ENCODE measurements around the gene CTCFL.

Gene CTCFL

DNA sequence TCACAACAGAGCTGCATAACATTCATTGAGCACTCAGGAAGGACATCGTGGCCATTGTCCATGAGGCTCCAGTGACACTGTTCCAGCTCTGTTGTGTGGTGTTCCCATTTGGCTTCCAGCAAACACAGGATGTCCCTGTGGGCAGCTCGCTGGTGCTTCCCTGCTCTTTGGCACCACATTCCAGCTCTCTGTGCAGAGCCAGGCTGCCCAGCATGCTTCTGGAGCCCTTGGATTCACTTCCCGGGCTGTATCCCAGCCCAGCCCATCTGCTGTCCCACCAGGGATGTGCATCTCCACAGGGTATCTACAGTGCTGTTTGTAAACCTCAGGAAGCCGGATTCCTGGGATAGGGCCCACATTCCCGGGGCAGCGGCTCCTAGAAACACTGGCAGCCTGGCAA lies 57.2 kb downstream of the CTCFL start:
- Histone ChIP-seq H3K36me3 (ENCODE audit: insufficient read depth, low read length) (no peaks in the 10 kb centered on the region), H3K9me3 (ENCODE audit: control insufficient read depth, insufficient read depth, low read length) (no peaks in the 10 kb centered on the region), H3K9ac (ENCODE audit: low read depth, low read length) (no peak overlapping the region), H3K4me1 (ENCODE audit: insufficient read depth, low read length) (peaks cover 11% of the 10 kb centered on the region)

DNA sequence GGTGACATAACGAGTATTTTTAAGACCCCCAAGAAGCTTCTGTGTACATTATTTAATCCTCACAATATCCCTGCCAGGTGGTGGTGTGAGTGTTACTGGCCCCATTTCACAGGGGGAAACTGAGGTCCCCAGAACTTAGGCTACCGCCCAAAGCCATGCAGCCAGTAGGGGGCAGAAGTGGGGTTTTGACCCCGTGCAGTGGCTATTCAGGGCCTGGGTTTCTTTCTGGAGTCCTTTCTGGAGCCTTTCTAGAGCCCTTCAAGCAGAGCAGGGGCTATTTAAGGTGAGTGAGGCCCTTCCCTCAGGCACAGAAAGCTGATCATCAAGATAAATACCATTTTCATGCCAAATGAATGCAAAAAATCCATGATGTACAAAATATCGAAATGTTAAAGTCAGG lies 59.0 kb downstream of the CTCFL start:
- no peak overlapping the region for H3K9ac ChIP-seq (ENCODE audit: low read depth, low read length)
- peaks cover 11% of the 10 kb centered on the region for H3K4me1 ChIP-seq (ENCODE audit: insufficient read depth, low read length)
- no peaks in the 10 kb centered on the region for H3K9me3 ChIP-seq (ENCODE audit: control insufficient read depth, insufficient read depth, low read length)
- no peaks in the 10 kb centered on the region for H3K36me3 ChIP-seq (ENCODE audit: insufficient read depth, low read length)

DNA sequence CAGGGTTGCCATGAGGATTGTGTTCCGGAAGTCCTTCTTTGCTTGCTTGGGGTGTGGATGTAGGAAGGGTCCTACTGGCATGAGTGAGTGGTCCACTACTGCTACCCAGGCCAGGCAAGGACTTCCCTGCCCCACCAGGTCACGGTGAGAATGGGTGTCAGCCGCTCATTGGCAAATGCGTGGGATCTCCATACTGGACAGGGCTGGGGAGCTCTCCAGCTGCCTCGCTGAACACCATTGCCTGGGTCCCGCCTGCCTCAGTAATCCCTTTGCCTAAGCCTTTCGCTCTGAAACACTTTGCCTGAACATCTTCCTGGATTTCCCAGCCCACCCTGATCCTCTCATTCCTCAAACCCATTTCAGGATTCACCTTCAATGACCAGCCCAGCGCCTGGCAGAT lies 59.5 kb downstream of the CTCFL start:
- Histone ChIP-seq H3K36me3 (ENCODE audit: insufficient read depth, low read length) (no peaks in the 10 kb centered on the region), H3K4me1 (ENCODE audit: insufficient read depth, low read length) (peaks cover 10% of the 10 kb centered on the region), H3K9ac (ENCODE audit: low read depth, low read length) (no peak overlapping the region)

DNA sequence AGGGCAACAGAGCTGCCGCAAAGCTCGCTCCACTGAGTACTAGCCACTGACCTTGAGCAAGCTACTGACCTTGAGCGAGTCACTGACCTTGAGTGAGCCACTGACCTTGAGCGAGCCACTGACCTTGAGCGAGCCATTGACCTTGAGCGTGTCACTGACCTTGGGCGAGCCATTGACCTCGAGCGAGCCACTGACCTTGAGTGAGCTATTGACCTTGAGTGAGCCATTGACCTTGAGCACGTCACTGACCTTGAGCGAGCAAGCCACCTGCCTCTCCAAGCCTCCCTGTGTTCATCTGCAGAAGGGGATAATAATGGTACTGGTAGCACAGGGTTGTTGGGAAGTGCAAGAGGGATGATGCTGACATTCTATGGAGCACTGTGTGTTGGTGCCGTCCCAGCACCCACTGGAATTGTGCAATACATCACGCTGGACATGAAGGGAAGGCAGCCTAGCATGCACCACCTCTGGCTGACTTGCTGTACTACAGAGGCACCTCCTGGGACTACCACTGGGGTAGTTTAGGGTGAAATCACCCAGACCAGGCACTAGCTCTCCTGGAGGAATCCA lies 60.2 kb downstream of the CTCFL start:
- Histone ChIP-seq H3K9me3 (ENCODE audit: control insufficient read depth, insufficient read depth, low read length) (no peaks in the 10 kb centered on the region), H3K9ac (ENCODE audit: low read depth, low read length) (no peak overlapping the region), H3K4me1 (ENCODE audit: insufficient read depth, low read length) (peaks cover 4% of the 10 kb centered on the region), H3K36me3 (ENCODE audit: insufficient read depth, low read length) (no peaks in the 10 kb centered on the region)

More for the DNA sequence above, 59.5 kb downstream of the CTCFL start:
- H3K9me3 ChIP-seq (ENCODE audit: control insufficient read depth, insufficient read depth, low read length) = no peaks in the 10 kb centered on the region

DNA sequence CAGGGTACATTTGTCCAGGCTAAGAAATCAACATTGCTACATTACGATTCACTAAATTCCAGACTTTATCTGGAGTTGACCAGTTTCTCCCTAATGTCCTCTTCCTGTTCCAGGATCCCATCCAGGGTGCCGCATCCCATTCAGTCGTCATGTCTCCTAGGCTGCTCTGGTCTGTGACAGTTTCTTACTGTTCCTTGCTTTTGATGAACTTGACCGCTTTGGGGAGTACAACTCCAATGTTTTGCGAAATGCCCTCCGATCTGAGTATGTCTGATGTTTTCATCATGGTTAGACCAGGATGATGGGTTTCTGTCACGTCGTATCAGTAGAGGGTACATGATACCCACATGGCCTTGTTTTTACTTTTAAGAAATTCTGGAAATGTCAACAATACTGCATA lies 62.2 kb downstream of the CTCFL start:
- H3K9me3 ChIP-seq (ENCODE audit: control insufficient read depth, insufficient read depth, low read length) = 0 out of 2 replicates have a peak, but pooled peaks cover 2% of the 10 kb centered on the region
- no peaks in the 10 kb centered on the region for H3K4me1 ChIP-seq (ENCODE audit: insufficient read depth, low read length)
- no peaks in the 10 kb centered on the region for H3K36me3 ChIP-seq (ENCODE audit: insufficient read depth, low read length)
- H3K9ac ChIP-seq (ENCODE audit: low read depth, low read length) = no peak overlapping the region

DNA sequence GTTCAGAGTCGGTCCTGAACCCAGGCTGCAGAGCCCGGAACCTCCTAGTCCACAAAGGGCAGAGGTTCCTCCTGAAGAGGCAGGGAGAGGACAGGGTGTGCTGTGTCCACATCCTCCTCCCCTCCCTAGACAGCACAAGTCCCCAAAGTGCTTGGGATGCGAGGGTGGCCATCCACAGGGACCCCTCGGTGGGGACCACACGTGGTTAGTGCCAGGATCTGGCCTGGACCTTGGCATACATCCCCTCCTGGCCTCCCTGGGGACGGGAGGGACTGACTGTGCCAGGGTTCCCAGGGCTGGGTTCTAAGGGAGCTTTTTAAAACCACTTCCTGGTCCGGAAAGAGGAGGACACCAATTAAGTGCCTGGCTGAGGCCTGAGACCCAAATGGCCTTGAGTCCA lies 63.2 kb downstream of the CTCFL start:
- H3K4me1 ChIP-seq (ENCODE audit: insufficient read depth, low read length) = no peaks in the 10 kb centered on the region
- 0 out of 2 replicates have a peak, but pooled peaks cover 2% of the 10 kb centered on the region for H3K9me3 ChIP-seq (ENCODE audit: control insufficient read depth, insufficient read depth, low read length)
- H3K9ac ChIP-seq (ENCODE audit: low read depth, low read length) = no peak overlapping the region
- H3K36me3 ChIP-seq (ENCODE audit: insufficient read depth, low read length) = no peaks in the 10 kb centered on the region

DNA sequence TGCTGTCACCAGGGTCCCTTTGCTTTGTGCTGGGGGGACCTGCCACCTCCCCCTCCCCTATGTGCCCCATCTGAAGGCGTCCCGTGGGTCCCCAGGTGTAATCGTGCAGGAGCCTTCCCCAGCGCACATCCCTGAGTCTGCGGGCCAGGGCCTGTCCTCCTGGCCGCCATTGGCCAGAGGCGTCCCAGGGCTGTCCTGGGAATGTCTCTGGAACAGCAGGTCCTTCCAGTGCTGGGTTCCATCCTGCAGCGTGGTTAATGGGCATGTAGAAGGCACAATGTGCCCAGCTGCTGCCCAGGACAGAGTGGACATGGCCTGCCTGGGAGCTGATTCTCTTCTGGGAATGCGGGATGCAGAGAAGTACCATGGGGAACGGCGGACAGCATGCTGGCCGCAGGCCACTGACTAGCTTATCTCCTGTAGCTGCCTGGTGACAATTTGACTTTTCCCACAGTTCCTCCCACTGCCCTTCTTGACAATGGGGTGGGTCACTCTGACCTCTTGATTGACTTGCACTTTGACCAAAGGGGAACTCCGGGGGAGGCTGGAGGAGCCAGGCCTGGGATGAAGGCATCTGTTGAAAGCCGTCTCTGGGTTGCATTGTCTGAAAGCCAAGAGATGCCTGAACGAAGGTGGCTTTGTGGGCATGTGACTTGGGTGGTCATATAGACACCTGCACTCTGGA lies 64.0 kb downstream of the CTCFL start:
- Histone ChIP-seq H3K36me3 (ENCODE audit: insufficient read depth, low read length) (no peaks in the 10 kb centered on the region), H3K9ac (ENCODE audit: low read depth, low read length) (no peak overlapping the region), H3K4me1 (ENCODE audit: insufficient read depth, low read length) (no peaks in the 10 kb centered on the region), H3K9me3 (ENCODE audit: control insufficient read depth, insufficient read depth, low read length) (0 out of 2 replicates have a peak, but pooled peaks cover 2% of the 10 kb centered on the region)

DNA sequence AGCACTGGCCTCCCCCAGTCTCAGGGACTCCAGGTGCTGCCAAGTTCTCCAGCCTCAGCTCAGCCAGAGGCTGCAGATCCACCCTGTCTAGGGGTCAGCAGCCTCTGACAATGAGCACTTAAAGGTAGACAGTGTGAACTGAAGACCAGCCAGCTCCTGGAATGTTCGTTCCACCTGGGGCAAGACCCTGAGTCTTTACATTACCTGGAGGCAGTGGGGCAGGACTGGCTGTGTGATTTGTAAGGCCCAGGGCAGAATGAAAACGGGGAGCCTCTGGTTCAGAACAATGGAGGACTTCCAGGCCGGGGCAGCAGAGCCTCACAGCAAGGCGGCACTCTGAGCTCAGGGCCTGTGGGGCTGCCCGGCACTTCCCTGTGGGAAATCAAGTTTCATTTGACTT lies 65.0 kb downstream of the CTCFL start:
- Histone ChIP-seq H3K4me1 (ENCODE audit: insufficient read depth, low read length) (no peaks in the 10 kb centered on the region), H3K36me3 (ENCODE audit: insufficient read depth, low read length) (no peaks in the 10 kb centered on the region), H3K9ac (ENCODE audit: low read depth, low read length) (no peak overlapping the region), H3K9me3 (ENCODE audit: control insufficient read depth, insufficient read depth, low read length) (0 out of 2 replicates have a peak, but pooled peaks cover 2% of the 10 kb centered on the region)

DNA sequence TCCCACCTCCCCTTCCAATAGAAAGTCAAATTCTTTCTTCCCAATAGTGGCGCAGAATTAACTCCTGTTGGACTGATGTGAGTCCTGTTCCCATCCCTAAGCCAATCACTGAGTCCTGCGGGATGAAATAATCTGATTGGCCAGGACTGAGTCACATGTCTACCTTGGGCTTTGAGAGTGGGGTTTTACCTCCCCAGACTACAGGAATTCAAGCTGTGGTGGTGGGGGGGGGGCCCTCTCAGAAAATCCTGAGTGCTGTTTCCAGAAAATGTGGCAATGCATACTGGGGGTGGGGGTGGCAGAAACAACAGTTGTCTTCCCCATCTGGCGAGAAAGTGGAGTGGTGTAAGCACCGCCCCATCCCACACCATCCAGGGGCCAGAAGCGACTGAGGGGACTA lies 65.7 kb downstream of the CTCFL start:
- Histone ChIP-seq H3K9ac (ENCODE audit: low read depth, low read length) (no peak overlapping the region), H3K9me3 (ENCODE audit: control insufficient read depth, insufficient read depth, low read length) (0 out of 2 replicates have a peak, but pooled peaks cover 2% of the 10 kb centered on the region), H3K4me1 (ENCODE audit: insufficient read depth, low read length) (no peaks in the 10 kb centered on the region), H3K36me3 (ENCODE audit: insufficient read depth, low read length) (no peaks in the 10 kb centered on the region)

DNA sequence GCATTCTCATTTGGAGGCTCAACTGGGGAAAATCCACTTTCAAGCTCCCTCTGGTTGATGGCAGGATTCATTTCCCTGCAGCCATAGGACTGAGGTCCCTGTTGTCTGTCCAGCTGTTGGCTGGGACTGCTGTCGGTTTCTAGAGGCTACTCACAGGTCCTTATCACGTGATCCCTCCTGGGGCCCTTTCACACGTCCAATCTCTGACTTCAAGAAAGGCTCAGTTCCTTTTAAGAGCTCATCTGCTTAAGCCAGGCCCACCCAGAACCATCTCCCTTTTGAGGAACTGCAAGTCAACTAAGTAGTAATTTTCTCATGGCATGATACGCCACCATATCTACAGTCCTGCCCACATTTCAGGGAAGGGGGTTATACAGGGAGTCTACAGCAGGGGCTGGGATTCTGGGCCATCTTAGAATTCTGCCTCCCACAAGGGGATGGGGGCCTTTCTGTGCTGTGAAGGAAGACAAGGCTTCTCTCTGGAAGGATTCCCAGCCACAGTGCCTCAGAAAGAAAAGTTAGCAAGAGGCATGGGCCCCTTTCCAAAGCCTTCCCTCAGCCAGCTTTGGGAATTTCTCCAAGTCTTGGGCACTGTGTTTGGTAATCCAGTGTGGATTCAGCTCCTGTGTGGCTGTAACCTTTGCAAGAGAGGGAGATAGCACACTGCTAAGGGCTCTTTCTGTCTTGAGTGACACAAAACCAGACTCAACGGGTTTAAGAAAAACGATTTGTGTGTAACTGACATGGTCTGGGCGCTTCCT lies 66.4 kb downstream of the CTCFL start:
- no peaks in the 10 kb centered on the region for H3K36me3 ChIP-seq (ENCODE audit: insufficient read depth, low read length)
- no peaks in the 10 kb centered on the region for H3K4me1 ChIP-seq (ENCODE audit: insufficient read depth, low read length)
- H3K9ac ChIP-seq (ENCODE audit: low read depth, low read length) = no peak overlapping the region
- 0 out of 2 replicates have a peak, but pooled peaks cover 2% of the 10 kb centered on the region for H3K9me3 ChIP-seq (ENCODE audit: control insufficient read depth, insufficient read depth, low read length)

DNA sequence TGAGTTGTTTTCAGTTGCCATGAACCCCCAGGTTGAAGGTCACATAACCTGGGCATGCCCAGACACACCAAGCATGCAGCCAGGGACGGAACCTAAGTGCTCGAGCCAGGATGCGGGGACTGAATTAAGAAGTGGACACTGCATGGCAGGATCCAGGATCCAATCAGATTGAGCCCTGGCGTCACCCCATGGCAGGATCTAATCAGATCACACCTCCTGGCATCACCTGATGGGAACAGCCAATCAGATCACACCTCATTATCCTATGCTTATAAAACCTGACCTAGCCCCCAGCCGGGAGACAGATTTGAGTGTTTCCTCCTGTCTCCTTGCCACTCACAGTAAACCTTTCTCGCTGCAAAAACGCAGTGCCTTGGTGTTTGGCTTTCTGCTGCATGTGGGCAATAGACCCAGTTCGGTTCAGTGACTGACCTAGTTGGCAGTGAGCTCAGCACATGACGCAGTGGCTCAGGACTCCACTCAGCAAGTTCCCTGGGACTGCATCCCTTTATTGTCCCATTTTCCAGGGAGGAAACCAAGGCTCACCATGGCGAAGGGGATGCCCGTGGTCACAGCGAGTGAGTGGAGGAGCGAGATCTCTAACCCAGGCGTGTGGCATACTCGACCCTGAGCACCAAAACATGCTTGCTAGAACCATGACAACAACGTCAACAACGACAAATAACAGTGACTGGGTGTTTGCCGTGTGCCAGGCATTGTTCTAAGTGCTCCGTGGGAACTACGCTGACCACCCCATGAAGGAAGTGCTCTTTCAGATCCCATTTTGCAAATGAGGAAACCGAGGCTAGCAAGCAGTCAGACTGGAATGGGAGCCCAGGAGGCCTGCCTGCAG lies 67.5 kb downstream of the CTCFL start:
- Histone ChIP-seq H3K4me1 (ENCODE audit: insufficient read depth, low read length) (no peaks in the 10 kb centered on the region), H3K9ac (ENCODE audit: low read depth, low read length) (no peak overlapping the region), H3K36me3 (ENCODE audit: insufficient read depth, low read length) (no peaks in the 10 kb centered on the region), H3K9me3 (ENCODE audit: control insufficient read depth, insufficient read depth, low read length) (0 out of 2 replicates have a peak, but pooled peaks cover 2% of the 10 kb centered on the region)

DNA sequence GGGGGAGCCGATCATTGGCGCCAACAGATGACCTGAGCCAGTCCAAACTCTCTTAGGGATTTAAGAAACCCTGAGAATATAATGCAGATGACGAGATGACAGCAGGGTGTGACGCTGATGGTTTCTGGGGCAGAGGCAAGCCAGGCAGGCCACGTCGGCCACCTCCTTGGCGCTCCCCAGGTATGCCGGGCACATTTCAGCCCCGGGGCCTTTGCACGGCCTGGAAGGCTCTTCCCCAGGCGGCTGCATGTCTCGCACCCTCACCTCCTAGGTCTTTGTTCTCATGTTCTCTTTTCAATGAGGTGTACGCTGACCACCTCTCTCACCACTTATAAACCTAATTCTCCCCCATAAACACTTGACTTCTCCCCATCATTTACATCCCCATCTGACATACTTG lies 68.8 kb downstream of the CTCFL start:
- Histone ChIP-seq H3K9ac (ENCODE audit: low read depth, low read length) (no peak overlapping the region), H3K4me1 (ENCODE audit: insufficient read depth, low read length) (0 out of 2 replicates have a peak, but pooled peaks cover 3% of the 10 kb centered on the region)

DNA sequence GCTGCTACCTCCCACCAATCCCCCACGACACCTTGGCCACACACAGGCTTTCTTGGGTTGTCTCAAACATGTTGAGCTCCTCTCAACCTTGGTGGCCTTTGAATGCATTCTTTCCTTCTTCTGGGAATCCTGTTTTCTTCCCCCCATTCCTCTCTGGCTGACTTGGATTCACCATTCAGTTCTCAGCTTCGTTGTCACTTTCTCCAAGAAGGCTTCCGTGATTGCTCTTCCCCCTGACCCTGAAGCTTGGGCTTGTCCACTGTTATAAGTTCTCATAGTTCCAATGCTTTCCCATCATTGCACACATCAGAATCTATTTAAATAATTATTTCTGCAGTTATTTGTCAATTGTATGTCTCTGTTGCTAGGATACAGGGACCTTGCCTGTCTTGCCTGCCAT lies 69.6 kb downstream of the CTCFL start:
- H3K9ac ChIP-seq (ENCODE audit: low read depth, low read length) = no peak overlapping the region
- 0 out of 2 replicates have a peak, but pooled peaks cover 4% of the 10 kb centered on the region for H3K4me1 ChIP-seq (ENCODE audit: insufficient read depth, low read length)
- 0 out of 2 replicates have a peak, but pooled peaks cover 2% of the 10 kb centered on the region for H3K9me3 ChIP-seq (ENCODE audit: control insufficient read depth, insufficient read depth, low read length)
- H3K36me3 ChIP-seq (ENCODE audit: insufficient read depth, low read length) = no peaks in the 10 kb centered on the region

More for the DNA sequence above, 68.8 kb downstream of the CTCFL start:
- H3K36me3 ChIP-seq (ENCODE audit: insufficient read depth, low read length) = no peaks in the 10 kb centered on the region
- 0 out of 2 replicates have a peak, but pooled peaks cover 2% of the 10 kb centered on the region for H3K9me3 ChIP-seq (ENCODE audit: control insufficient read depth, insufficient read depth, low read length)

All from ES-I3 (cell line).